Measurements from ENCODE around the gene MPEG1.

Gene MPEG1

GRCh38 chr11:59212744-59213631, at the start of gene MPEG1:
Gene MPEG1 (minus strand): TSS chr11:59212927. CDS start chr11:59212865, 62 bp downstream.
- DNase-seq (ENCODE audit: low read depth), result no peak
- no peak for TF ChIP-seq CTCF (conservative IDR thresholded peaks at IDR 0.05; ENCODE audit: low read depth, low read length)
- H3K4me3 ChIP-seq (ENCODE audit: low read depth, low read length), result no peak within 1 kb of the TSS

GRCh38 chr11:59262177-59262818, 49.6 kb upstream of the MPEG1 start:
- no peak overlapping the region for H3K4me3 ChIP-seq (ENCODE audit: low read depth, low read length)
- DNase-seq (ENCODE audit: low read depth), result no peak
- no peak for TF ChIP-seq CTCF (conservative IDR thresholded peaks at IDR 0.05; ENCODE audit: low read depth, low read length)

- H3K4me3 ChIP-seq (ENCODE audit: low read depth, low read length), result no peak overlapping the region
- DNase-seq (ENCODE audit: low read depth), result no peak
- TF ChIP-seq CTCF (conservative IDR thresholded peaks at IDR 0.05; ENCODE audit: low read depth, low read length), result no peak
These were observed 48.4 kb upstream of the MPEG1 start for GRCh38 chr11:59261150-59261549.

GRCh38 chr11:59259867-59260475, 47.2 kb upstream of the MPEG1 start:
- no peak for TF ChIP-seq CTCF (conservative IDR thresholded peaks at IDR 0.05; ENCODE audit: low read depth, low read length)
- no peak for DNase-seq (ENCODE audit: low read depth)

GRCh38 chr11:59259047-59259446, 46.3 kb upstream of the MPEG1 start:
- TF ChIP-seq CTCF (conservative IDR thresholded peaks at IDR 0.05; ENCODE audit: low read depth, low read length), result no peak
- no peak for DNase-seq (ENCODE audit: low read depth)
- no peak overlapping the region for H3K4me3 ChIP-seq (ENCODE audit: low read depth, low read length)

More at GRCh38 chr11:59259867-59260475, 47.2 kb upstream of the MPEG1 start:
- H3K4me3 ChIP-seq (ENCODE audit: low read depth, low read length), result no peak overlapping the region

- TF ChIP-seq CTCF (conservative IDR thresholded peaks at IDR 0.05; ENCODE audit: low read depth, low read length), result no peak
- no peak for DNase-seq (ENCODE audit: low read depth)
These were observed 42.6 kb upstream of the MPEG1 start for GRCh38 chr11:59255281-59255680.

More at GRCh38 chr11:59255281-59255680, 42.6 kb upstream of the MPEG1 start:
- no peak overlapping the region for H3K4me3 ChIP-seq (ENCODE audit: low read depth, low read length)
